ENCODE data around the gene TFIP11.
"Not testable (repeated sequence)": the region's sequence is repeated elsewhere in the genome, so short reads cannot be mapped to it uniquely, and the experiment has no call there.

GRCh38 chr22:26528518-26528917 lies 16.2 kb upstream of the TFIP11 start:
- not testable (repeated sequence) for TF ChIP-seq POLR2A, POLR2AphosphoS5 (IDR thresholded peaks at IDR 0.05)
- TF ChIP-seq, protein P1, sequence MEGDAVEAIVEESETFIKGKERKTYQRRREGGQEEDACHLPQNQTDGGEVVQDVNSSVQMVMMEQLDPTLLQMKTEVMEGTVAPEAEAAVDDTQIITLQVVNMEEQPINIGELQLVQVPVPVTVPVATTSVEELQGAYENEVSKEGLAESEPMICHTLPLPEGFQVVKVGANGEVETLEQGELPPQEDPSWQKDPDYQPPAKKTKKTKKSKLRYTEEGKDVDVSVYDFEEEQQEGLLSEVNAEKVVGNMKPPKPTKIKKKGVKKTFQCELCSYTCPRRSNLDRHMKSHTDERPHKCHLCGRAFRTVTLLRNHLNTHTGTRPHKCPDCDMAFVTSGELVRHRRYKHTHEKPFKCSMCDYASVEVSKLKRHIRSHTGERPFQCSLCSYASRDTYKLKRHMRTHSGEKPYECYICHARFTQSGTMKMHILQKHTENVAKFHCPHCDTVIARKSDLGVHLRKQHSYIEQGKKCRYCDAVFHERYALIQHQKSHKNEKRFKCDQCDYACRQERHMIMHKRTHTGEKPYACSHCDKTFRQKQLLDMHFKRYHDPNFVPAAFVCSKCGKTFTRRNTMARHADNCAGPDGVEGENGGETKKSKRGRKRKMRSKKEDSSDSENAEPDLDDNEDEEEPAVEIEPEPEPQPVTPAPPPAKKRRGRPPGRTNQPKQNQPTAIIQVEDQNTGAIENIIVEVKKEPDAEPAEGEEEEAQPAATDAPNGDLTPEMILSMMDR (IDR thresholded peaks at IDR 0.05) = not testable (repeated sequence)

All from prostate gland (tissue), 2 donors.